NCI-H2171 (cell line): ENCODE data around the gene RNF44.
"Not testable (repeated sequence)": the region's sequence is repeated elsewhere in the genome, so short reads cannot be mapped to it uniquely, and the experiment has no call there.

Source experiments
- DNase-seq: peaks from one replicate; lab custom pipeline; 2025; lab: John Stamatoyannopoulos, UW

The RNF44 gene

DNA sequence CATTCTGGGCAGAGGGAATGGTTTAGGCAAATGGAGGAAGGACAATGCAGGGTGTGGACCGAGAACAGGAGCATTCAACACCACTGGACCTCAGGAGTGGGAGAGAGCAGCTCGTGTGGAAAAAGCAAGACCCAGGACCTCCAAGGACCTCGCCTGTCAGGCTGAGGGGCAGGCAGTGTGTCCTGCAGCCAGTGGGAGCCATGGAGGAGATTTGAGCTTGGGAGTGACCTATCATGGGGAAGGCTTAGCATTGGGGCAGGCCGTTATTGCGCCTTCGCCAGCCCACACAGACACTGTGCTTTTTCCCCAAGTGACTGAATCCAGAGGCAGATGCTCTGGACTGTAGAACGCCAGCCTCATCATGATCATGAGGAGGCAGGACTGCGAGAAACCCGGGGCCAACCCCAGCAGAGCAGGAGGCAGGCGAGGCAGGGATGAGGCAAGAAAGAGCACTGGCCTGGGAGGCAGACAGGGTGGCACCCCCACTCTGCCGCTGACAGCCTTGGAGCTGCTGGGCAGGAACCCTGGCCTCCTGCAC, 15.2 kb upstream of the RNF44 start:
- no peak for DNase-seq

DNA sequence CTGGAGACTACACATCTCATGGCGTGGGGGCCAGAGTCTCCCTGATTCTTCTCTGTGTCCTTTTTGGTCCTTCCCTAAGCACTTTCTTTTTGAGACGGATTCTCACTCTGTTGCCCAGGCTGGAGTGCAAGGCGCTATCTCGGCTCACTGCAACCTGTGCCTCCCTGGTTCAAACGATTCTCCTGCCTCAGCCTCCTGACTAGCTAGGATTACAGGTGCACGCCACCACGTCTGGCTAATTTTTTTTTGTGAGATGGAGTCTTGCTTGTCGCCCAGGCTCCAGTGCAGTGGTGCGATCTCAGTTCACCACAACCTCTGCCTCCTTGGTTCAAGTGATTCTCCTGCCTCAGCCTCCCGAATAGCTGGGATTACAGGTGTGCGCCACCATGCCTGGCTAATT, 13.7 kb upstream of the RNF44 start:
- DNase-seq = not testable (repeated sequence)

DNA sequence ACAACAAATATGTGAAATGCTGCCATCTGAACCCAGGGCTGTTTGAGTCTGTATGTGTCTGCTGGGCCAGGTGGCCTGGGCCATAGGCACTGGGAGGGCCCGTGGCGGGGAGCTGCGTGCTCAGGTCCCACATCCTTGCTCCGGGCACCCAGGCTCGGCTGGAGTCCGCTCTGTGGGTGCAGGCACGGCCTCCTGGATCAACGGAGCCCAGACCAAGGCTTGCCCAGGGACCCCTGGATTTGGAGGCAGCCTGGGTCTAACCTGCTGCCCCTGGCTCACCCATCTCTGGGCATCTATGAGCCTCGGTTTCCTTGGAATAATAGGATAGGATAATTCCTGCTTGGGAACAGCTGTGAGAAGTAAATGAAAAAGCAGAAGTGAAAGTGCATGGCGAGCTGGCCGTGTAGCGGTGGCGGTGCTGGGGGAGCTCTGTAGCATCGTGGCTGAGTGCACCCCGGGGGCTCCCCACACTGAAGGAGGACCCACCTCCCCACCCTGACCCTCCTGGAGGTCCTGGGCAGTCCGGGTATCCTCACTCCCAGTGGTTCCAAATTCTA, 13.2 kb upstream of the RNF44 start:
- DNase-seq = no peak

DNA sequence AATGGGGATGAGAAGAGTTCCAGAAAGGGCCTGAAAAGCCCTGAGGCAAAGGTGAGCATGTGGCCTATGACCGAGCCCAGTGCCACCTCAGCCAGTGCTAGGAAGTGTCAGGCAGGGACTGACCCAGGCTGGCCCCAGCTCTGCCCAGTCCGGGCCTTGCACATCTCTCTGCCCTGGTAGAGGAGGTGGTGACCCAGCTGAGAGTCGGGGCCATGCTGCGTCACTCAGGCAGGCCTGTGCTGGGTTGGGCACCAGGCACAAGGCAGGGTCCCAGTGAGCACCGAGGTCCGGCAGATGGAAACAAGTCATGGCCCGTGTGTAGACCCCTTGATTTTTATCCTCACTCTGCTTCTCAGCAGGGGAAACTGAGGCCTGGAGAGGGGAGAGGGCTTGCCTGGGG, 12.7 kb upstream of the RNF44 start:
- DNase-seq = no peak

DNA sequence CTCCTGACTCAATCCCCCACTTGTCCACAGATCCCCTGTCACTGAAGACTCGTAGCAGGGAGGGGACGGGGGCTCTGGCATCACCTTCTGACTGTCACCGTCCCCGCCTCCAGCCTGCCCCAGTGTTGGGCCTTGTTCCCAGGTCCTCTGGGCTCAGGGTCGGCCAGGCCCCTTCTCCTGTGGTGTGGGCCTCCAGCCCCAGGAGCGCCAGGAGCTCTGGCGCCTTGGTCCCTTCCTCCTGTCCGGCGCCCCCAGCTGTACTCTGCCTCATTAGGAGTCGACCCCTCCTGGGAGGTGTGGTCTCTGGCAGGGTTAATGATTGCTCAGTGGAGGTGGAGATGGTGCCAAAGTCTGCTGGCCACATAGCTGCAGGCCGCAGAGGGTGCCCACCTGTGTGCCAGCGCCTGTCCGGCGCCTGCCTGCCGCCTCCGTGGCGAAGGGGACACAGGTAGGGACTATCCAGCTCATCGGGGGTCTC, 11.8 kb upstream of the RNF44 start, which contains the start of gene CDHR2:
TSS of gene CDHR2 (plus strand) at position 376 of the 478 bp plus-strand sequence. CDS start 16,011 bp downstream, outside the sequence.
- DNase-seq = no peak

DNA sequence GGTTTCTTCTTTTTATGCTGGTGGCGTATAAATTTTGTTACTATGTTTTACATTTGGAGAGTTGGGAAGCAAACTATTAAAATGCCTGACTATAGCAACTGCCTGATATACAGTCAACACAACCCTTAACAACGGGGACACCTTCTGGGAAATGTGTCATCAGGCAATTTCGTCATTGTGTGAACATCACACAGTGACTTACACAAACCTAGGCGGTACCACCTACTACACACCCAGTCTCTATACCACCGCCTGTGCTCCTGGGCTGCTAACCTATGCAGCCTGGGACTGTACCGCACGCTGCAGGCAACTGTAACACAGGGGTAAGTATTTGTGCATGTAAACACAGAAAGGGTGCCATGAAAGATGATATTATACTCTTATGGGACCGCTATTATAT, 10.6 kb upstream of the RNF44 start:
- no peak for DNase-seq

DNA sequence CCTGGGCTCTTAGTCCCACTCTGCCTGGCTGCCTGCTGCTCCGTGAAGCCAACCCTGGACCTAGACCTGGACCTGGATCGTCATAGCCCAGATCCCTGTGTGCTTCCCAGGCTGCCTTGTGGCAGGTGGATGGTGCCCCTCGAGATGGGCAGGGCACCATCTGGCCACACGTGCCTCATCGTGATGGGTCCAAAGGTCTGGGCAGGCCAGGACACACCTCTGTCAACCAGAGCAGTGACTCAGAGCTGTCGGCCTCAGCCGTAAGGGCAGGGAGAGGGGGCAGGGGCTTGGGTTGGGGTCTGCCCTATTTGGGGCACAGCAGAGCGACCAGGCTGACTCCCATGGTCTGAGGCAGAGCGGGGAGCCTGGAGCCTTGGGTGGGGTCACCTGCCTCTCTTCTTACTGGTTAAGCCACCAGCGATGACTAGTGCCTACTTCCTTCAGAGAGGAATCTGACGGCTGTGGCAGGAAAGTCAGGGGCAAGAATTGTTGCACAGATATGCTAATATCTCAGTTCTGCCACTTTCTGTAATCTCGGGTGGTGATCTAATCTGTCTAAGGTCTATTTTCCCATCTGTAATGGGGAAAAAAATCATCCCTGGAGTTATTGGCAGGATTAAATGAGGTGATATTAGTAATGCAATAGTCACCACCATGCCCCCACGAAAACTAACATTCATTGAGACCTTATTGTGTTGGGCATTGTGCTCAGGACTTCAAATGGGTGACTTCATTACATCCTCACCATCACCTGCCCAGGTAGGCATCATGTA, 8.7 kb upstream of the RNF44 start:
- no peak for DNase-seq

DNA sequence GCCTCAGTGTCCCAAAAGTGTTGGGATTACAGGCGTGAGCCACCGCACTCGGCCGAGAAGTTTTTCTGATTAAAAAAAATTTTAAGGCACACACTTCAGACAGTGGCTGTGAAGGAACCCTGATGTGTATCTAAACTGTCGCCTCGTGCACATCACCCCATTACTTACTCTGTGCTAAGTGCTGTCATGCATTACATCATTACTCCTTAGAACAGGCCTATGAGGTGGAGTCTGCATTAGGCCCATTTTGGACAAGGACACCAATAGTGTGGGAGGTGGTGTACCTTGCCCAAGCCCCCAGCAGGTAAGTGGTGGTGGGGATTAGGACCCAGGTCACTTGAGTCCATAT, 8.2 kb upstream of the RNF44 start:
- DNase-seq = no peak

DNA sequence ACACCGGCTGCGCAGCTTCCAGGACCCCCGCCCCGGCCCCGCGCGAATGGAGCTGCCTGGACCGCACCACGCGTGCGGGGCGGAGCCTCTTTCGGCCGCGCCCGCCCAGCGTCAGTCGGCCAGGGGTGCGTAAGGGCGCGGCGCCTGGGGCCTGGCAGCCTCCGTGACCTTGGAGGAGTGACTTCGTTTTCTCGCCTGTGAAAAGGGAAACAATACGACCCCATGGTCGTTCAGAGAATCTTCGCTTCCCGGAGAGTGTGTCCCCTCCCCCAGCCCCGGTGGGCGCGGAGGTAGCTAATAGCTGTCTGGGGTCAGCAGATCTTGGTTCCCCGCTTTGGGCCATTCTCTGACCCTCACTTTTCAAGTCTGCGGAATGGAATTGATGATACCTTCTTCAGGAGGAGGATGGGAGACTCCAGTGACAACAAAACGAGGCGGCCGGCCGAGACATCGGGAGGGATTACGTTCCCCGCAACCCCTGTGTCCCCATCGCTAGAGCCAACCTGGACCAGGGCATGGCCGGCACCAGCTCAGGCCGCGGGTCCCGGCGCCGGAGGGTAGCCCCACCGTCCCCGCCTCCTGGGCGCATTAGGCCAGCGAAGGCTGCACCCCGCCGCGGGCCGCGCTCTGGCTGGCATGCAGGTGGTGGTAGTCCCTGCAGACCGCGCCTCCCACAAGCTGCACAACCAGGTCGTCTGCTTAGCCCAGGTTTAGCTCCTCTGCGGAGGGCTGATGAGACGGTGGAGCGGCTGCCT, 6.4 kb upstream of the RNF44 start:
- peak; percentile 45 for DNase-seq

DNA sequence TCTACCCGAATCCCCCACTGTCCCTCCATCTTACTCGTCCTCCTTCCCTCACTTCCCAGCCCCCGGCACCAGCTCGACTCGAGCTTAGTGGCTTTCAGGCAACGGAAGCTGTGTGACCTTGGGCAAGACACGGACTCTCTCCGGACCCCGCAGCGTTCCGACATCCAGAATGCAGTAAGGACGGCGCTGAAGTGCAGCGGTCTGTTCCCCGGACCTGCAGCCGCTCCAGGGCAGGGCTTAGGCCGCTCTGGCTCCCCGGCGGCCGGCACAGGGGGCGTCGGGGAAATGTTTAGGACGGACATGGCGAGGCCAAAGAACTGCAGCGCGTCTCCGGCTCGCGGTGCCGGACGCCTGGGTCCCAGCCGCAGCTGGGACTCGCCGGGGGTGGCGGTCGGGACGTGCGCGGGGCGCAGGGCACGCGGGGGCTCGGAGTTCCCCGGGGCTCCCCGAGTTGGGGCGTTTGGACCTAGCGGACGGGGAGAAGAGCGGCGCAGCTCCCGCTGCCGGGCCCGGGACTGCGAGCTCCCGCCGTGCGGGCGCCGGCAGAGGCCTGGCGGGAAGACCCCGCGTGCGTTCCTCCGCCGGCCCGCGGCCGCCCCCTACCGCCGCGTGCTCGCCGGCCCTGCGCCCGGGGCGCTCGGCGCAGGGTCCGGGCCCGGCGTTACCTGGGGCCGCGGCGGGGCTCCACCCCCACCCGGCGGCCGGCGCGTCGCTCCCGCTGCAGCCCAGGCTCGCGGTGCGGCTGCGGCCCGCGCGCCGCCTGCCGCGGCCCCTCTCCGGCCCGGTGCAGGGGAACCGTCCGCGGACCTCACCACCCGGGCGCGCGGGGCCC, 5.6 kb upstream of the RNF44 start:
- no peak for DNase-seq

DNA sequence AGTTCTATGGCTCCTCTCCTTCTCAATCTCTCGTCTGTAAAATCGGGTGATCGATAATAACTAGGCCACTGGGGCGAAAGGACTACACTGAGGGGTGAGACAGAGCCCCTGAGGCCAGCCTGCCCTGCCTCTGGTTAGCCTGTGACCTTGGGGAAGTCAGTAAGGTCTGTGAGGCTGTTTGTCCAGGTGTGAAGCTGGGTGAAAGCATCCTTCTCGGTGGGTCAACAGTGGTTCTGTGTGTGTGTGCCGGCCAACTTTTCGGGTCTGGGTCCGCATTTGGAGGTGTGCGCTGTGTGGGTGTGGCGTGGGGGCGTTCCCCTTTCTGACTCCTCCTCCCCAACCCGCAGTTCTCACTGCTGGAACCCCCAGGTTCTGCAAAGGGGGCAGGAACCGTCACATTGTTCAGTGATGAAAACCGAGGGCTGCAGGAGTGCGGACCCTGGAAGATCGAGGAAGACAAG, 5.0 kb upstream of the RNF44 start:
- DNase-seq = no peak

DNA sequence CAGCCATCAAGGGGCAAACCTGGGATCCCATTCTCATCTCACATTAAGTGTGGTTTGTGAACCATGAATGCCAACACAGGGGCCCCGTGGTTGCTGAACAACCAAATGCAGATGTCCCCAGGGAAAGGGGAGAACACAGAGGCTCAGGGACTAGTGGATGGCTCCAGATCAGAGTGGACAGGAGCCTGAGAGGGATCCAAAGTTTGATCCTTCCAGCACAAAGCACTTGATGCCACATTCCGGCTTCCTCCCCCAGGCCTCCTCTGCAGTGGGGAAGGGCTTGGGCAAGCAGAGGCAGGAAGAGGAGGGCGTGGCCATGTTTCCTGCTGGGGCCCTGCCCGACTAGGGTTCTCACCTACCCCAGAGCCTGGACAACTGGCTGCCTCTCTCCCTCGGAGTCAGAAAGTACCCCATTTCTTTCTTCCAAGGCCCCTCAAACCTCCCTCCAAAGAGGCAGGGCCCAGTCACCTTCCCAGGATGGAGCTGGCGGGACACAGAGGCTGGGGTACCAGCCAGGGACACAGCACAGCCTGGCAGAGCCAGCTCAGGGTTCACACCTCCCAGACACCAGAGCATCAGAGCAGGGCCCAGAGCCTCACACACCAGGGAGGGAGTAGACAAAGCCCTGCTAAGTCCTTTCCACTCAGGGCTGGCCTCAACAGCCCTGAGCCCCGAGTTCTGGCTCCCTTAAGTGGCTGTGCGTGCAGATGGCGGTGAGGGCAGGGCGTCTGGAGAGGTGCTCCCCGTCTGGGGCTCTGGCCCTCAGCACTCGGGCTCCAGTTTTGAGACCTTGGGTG, 4.3 kb upstream of the RNF44 start:
- no peak for DNase-seq

DNA sequence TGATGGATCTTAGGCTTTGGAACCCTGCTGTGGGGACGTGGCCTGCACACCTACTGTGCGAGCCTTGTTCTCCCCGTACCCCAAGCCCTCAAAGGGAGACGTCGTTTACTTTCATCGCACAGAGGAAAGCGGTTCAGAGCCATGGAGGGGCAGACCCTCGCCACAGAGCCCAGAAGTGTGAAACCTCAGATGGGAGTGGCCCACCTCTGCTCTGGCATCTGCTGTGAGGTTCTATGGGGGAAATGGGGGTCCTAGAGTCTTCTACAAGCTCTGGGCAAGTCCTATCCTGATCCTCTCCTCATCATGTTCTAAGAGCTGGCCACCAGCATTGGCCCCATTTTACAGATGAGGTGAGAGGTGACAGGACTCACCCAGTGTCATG, 3.7 kb upstream of the RNF44 start:
- DNase-seq = no peak

DNA sequence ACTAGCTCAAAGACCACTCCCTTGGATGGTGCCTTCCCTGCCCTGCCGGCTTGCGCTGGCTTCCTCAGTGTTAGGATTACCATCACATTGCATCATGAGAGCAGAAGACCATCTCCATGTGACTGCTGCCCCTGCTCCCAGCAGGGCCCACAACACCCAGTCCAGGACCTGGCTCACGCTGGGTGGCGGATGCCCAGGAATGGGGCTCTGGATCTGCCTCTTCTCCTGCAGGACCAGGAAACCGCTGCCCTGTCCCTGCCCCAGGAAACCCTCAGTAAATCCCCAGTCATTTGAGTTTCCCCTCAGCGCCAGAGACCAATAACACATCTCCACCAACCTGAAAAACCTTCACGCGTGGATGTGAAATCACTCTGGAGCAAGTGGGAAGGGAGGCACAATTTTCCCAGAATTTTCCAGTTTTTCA, 3.3 kb upstream of the RNF44 start:
- DNase-seq = no peak

DNA sequence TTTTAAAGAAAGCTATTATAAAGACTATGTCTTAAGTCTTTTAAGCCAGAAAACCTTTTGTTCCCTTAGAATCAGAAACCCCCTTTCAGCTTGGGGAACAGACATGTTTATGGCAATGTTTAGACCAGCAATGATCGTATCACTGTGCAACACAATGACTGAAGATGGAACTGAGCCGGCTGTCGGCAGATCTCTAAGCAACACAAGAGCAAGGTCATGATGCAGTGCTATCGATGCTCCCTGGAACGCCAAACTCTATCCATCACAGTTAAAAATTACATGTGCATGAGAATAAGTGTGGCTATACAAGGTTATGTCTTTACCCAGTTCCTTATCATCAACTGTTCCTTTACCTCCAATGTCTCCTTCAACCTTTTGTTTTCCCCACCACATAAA, 1.8 kb upstream of the RNF44 start:
- DNase-seq = no peak

DNA sequence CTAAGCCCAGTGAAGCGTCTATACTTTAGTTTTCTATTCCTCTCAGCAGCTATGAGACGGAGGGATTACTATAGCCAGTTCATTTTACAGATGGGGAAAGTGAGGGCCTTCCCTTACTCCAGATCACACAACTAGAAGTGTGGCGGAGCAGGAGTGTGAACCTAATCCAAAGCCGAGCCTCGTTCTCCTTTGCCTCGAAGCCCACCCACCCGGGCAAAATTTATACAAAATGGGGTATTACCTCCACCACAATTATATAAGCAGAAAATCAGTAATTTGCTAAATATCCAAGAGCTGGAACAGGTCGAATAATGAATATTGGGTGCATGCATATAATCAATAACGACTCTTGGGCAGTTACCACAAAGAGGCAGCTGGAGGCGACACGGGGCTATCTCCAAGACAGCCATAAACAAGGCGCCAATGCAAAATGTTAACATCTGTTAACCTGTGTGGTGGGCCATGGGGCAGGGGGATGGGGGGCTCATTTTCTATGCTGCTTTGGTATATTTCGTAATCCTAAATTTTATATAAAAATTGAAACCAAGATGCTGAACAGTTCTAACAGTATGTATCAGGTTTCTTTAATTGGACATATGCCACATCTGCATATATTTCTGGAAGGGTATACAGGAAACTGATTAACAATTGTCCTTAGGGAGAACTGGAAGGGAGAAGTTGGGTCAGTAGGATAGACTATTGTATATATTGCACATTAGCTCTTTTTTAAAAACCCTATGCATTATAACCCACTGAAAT, 1.2 kb upstream of the RNF44 start:
- no peak for DNase-seq

DNA sequence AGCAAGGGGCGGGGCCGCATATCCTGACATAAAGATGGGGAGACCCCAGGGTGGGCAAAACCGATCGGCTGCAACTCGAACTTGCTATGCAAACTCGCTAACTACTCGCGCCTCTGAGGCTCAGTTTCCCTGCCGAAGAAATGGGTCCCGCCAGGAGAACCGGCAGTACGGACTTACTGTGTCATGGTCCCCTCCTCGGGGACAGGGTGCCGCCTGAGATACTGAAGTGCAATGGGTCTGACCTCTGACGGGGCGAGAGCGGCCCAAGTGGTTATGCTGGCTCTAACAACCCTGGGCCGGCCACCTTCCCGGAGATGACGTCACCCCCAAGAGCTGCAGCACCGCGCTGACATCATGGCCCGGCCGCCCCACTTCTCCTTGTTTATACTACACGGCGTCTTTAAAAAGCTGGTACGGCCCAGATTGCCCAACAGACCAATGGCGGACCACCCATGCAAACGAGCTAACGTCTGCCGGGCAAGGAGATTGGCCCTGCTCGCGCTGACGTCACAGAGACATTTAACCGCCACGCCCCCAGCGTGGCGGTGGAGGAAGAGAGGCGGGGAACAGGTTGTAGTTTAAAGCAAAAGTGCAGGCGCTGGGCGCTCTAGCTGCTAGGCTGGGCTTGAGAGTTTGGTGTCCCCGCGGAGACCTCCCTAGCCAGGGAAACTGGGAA, 490 bp upstream of the RNF44 start:
- DNase-seq = peak; percentile 90

DNA sequence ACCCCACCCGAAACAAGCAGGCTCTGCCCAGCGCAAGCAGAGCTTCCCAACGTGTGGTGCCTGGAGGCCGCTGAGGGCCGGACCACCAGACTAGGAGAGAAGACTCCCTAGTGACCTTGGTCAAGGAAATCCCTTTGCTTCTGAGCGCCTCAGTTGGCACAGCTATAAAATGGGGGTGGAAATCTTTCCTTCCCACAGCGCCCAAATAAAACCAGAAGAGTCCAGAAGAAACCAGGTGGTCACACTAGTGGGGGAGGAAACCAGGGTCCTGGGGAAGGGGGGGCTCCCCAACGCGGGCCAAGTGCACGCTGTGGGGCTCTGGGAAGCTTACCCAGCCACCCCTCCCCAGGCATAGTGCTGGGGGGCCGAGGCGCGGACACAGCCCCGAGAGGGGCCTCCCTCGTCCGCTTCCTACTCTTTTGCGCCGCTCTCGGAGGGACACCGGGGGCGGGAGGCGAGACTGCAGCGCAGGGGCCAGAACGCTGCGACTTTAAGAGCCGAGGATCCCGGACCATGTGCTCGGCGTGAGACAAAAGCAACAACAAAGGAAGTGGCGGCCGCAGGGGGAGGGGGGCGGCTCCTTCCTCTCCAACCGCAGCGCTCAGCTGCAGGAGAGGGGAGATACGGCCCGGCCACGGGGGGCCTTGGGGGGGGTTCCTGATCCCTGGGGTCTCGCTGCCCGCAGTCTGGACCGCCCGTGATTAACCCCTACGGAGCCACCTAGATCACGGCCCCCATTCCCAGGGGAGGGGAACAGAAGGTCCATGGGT, 885 bp downstream of the RNF44 start:
- no peak for DNase-seq

DNA sequence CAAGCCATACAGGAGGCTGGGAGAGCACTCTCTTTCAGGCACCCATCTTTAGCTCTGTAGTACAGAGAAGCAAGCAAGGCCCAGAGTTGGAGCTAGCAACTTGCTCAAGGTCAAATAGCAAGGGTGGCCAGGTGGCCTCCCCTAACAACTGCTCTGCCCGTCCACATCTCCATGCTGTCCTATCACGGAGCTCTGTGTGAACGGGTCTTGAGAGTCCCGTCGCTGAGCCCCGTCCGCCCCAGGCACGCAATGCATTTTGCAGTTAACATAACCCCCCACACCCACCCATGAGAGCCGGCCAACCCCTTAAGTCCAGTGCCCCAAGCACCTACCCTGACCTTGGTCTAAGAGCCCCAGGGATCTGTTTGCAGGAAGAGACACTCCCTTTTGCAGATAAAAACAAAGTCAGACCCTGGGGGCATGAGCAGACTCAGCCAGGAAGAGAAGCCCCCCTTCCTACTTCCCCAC, 1.5 kb downstream of the RNF44 start:
- DNase-seq = no peak
